Glutamatergic neuron (in vitro differentiated cells): ENCODE measurements around the gene PKNOX1. TPM values are rescaled to one million over a fixed set of nuclear protein-coding genes. Genes with fewer than 3 reads are reported as not detected.
A peak's percentile ranks its signal among the peaks of the same experiment; 100 is the strongest.

ENCODE experiments used
- DNase-seq: peaks from one replicate; pipeline ENCODE4 v3.0.0; 2022
- H3K27ac Mint-ChIP-seq: one replicate; pipeline ENCODE4 v1.8.0; 2020; ENCODE audit warnings: mild to moderate bottlenecking, mixed read lengths, inconsistent platforms; ENCODE audit not compliant: unreplicated experiment
- H3K27me3 Mint-ChIP-seq: one replicate; pipeline ENCODE4 v1.8.0; 2020; ENCODE audit warnings: mild to moderate bottlenecking, moderate library complexity, mixed read lengths, inconsistent platforms; ENCODE audit not compliant: unreplicated experiment
- H3K36me3 Mint-ChIP-seq: one replicate; pipeline ENCODE4 v1.8.0; 2020; ENCODE audit warnings: mild to moderate bottlenecking, mixed read lengths, inconsistent platforms; ENCODE audit not compliant: unreplicated experiment
- H3K4me1 Mint-ChIP-seq: one replicate; pipeline ENCODE4 v1.8.0; 2020; ENCODE audit warnings: mild to moderate bottlenecking, low read depth, mixed read lengths, inconsistent platforms; ENCODE audit not compliant: unreplicated experiment
- H3K4me3 Mint-ChIP-seq: one replicate; pipeline ENCODE4 v1.8.0; 2020; ENCODE audit warnings: mild to moderate bottlenecking, mixed read lengths, inconsistent platforms; ENCODE audit not compliant: unreplicated experiment
- H3K9me3 Mint-ChIP-seq: one replicate; pipeline ENCODE4 v1.8.0; 2020; ENCODE audit warnings: mild to moderate bottlenecking, moderate library complexity, mixed read lengths, inconsistent platforms; ENCODE audit not compliant: unreplicated experiment
- CTCF ChIP-seq: fragments of 200-600 bp; sonication (generic); IDR thresholded peaks from one replicate; pipeline ENCODE4 v1.5.0; 2021; ENCODE audit not compliant: partially characterized antibody, unreplicated experiment
- total RNA-seq: library from RNA; stranded (reverse); fragmentation: NEBNext Ultra II Directional; extraction: Animal tissue kit (Norgen Biotek cat#: 25700); gene quantifications from one replicate; pipeline ENCODE4 v1.2.1, GENCODE V29; 2021; ENCODE audit not compliant: unreplicated experiment

PKNOX1 gene
- total RNA-seq, 1 donor from 2014 or later = 28.7 TPM

- no peak for DNase-seq
- Mint-ChIP-seq H3K36me3 (no peaks in the 10 kb centered on the region), H3K27me3 (no peaks in the 10 kb centered on the region), H3K9me3 (peaks cover 2% of the 10 kb centered on the region), H3K4me3 (no peak overlapping the region), H3K4me1 (peaks cover 3% of the 10 kb centered on the region), H3K27ac (no peak overlapping the region)
- TF ChIP-seq CTCF = no peak
These were observed 41.7 kb downstream of the PKNOX1 start for GRCh38 chr21:43015906-43016540.

GRCh38 chr21:43016728-43017127, 42.4 kb downstream of the PKNOX1 start:
- DNase-seq = peak; percentile 51
- Mint-ChIP-seq H3K27ac (no peak overlapping the region), H3K27me3 (peaks cover 2% of the 10 kb centered on the region), H3K4me3 (no peak overlapping the region), H3K4me1 (peaks cover 3% of the 10 kb centered on the region), H3K9me3 (peaks cover 3% of the 10 kb centered on the region), H3K36me3 (no peaks in the 10 kb centered on the region)
- no peak for TF ChIP-seq CTCF

GRCh38 chr21:43018519-43018918, 44.2 kb downstream of the PKNOX1 start:
- Mint-ChIP-seq H3K4me1 (peaks cover 3% of the 10 kb centered on the region), H3K4me3 (no peak overlapping the region), H3K36me3 (no peaks in the 10 kb centered on the region), H3K27me3 (peaks cover 2% of the 10 kb centered on the region), H3K9me3 (peaks cover 2% of the 10 kb centered on the region), H3K27ac (no peak overlapping the region)
- DNase-seq = no peak
- TF ChIP-seq CTCF = no peak

- no peak for DNase-seq
- no peak overlapping the region for H3K27ac Mint-ChIP-seq
- TF ChIP-seq CTCF = no peak
- H3K27me3 Mint-ChIP-seq = peaks cover 2% of the 10 kb centered on the region
- H3K36me3 Mint-ChIP-seq = peaks cover 2% of the 10 kb centered on the region
- no peak overlapping the region for H3K4me3 Mint-ChIP-seq
- peaks cover 3% of the 10 kb centered on the region for H3K4me1 Mint-ChIP-seq
- peaks cover 2% of the 10 kb centered on the region for H3K9me3 Mint-ChIP-seq
These were observed 45.8 kb downstream of the PKNOX1 start for GRCh38 chr21:43020177-43020576.

GRCh38 chr21:43020771-43021170, 46.4 kb downstream of the PKNOX1 start:
- peaks cover 7% of the 10 kb centered on the region for H3K36me3 Mint-ChIP-seq
- peaks cover 3% of the 10 kb centered on the region for H3K4me1 Mint-ChIP-seq
- no peak for DNase-seq
- no peak overlapping the region for H3K4me3 Mint-ChIP-seq
- peaks cover 2% of the 10 kb centered on the region for H3K9me3 Mint-ChIP-seq
- peaks cover 2% of the 10 kb centered on the region for H3K27me3 Mint-ChIP-seq
- TF ChIP-seq CTCF = no peak
- H3K27ac Mint-ChIP-seq = no peak overlapping the region
